Vagina (tissue), 2 donors: ENCODE measurements around the gene SLC5A11.

ENCODE experiments used
- CTCF ChIP-seq, 3 experiments: fragments of 450-650 bp in 2 of 3; fragments of 200-600 bp in 1 of 3; sonication (generic) in 1 of 3; IDR thresholded peaks; one replicate each; pipeline ENCODE4 v1.5.1; 2017 to 2019; ENCODE audit warnings: antibody characterized with exemption in 3 of 3, mild to moderate bottlenecking in 2 of 3, moderate library complexity in 2 of 3
- POLR2AphosphoS5 ChIP-seq, 2 donors: sonication (generic); formaldehyde crosslinking; IDR thresholded peaks; one replicate each; pipeline ENCODE4 v1.9.0; 2017; ENCODE audit warnings: antibody characterized with exemption in 2 of 2, mild to moderate bottlenecking in 2 of 2, low read depth in 1 of 2; ENCODE audit not compliant: insufficient read depth in 1 of 2

- TF ChIP-seq CTCF (IDR thresholded peaks at IDR 0.05) (no peak), POLR2AphosphoS5 (IDR thresholded peaks at IDR 0.05; ENCODE audit: insufficient read depth in 1 of 2, low read depth in 1 of 2) (no peak)
Observed at GRCh38 chr16:24805484-24805883, 40.3 kb upstream of the SLC5A11 start.
